Ovary (tissue), 3 donors: ENCODE measurements around the gene CNIH2.

Source experiments
- CTCF ChIP-seq, 3 donors: fragments of 450-650 bp in 2 of 3; fragments of 200-600 bp in 1 of 3; IDR thresholded peaks; one replicate each; pipeline versions ENCODE4 v1.5.1 to v1.8.0; 2016 to 2022; ENCODE audit warnings: antibody characterized with exemption in 3 of 3, mild to moderate bottlenecking in 1 of 3
- POLR2A ChIP-seq: fragments of 450-650 bp; IDR thresholded peaks from one replicate; pipeline ENCODE4 v1.6.1; 2017; ENCODE audit warnings: antibody characterized with exemption, mild to moderate bottlenecking, moderate library complexity
- donor health status: DM: no; HTN: no; CAD: no.

GRCh38 chr11:66259225-66259624 lies 18.8 kb upstream of the CNIH2 start:
- no peak for TF ChIP-seq CTCF (IDR thresholded peaks at IDR 0.05)
- TF ChIP-seq POLR2A: no peak
